Measurements from ENCODE around the gene SMPX. TPM values are rescaled to one million over a fixed set of nuclear protein-coding genes. Genes with fewer than 3 reads are reported as not detected.

The SMPX gene
- total RNA-seq, 2 donors from 2014 or later = 2.4 TPM; not detected in 1

DNA sequence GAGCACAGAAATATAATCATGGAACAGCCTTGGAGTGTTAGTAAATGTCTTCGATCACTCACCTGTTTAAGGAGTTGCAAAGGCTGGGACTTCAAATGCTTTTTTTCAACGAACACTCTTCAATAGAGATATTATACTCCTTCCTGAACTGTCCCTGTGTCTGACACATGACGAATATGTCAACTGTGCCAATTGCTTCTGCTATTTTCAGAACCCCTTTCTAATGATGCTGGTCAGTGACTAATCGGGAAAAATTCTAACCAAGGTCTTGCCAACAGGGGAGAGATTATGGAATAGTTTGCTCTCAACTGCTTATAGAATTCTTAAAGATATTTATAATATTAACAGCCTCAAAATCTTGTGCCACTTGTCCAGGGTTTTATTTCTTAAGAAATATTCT lies 91.2 kb downstream of the SMPX start:
- Histone ChIP-seq H3K4me1 (no peaks in the 10 kb centered on the region), H3K27me3 (no peaks in the 10 kb centered on the region), H3K27ac (no peak overlapping the region), H3K36me3 (no peaks in the 10 kb centered on the region), H3K4me3 (no peak overlapping the region), H3K9ac (ENCODE audit: low read depth in 2 of 2, low read length in 2 of 2) (no peak overlapping the region), H3K9me3 (no peaks in the 10 kb centered on the region)
- intact Hi-C loops (cut with DNase I) = no loop called here
- no peak for DNase-seq
- TF ChIP-seq, protein P1, sequence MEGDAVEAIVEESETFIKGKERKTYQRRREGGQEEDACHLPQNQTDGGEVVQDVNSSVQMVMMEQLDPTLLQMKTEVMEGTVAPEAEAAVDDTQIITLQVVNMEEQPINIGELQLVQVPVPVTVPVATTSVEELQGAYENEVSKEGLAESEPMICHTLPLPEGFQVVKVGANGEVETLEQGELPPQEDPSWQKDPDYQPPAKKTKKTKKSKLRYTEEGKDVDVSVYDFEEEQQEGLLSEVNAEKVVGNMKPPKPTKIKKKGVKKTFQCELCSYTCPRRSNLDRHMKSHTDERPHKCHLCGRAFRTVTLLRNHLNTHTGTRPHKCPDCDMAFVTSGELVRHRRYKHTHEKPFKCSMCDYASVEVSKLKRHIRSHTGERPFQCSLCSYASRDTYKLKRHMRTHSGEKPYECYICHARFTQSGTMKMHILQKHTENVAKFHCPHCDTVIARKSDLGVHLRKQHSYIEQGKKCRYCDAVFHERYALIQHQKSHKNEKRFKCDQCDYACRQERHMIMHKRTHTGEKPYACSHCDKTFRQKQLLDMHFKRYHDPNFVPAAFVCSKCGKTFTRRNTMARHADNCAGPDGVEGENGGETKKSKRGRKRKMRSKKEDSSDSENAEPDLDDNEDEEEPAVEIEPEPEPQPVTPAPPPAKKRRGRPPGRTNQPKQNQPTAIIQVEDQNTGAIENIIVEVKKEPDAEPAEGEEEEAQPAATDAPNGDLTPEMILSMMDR (IDR thresholded peaks at IDR 0.05) = no peak

DNA sequence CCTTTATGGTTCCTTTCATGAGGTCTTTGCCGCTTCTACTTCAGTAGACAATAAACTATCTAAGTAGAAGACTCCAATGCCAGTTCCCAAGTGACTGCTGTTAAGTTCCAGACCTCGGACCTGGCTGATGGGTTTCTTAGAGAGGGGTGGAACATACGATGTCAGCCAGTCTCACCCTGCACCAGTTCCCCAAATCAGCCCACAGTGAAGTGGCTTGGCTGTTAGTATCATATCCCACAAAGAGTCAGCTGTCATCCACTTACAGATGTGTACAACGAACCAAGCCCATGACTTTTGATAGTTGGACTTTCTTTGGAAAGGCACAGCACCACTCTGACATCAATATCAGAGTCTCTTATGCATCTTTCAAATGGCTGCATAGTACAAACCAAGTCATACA lies 91.7 kb downstream of the SMPX start:
- Histone ChIP-seq H3K4me3 (no peak overlapping the region), H3K27me3 (no peaks in the 10 kb centered on the region), H3K36me3 (no peaks in the 10 kb centered on the region), H3K4me1 (no peaks in the 10 kb centered on the region), H3K27ac (no peak overlapping the region), H3K9me3 (no peaks in the 10 kb centered on the region), H3K9ac (ENCODE audit: low read depth in 2 of 2, low read length in 2 of 2) (no peak overlapping the region)
- intact Hi-C loops (cut with DNase I) = no loop called here
- DNase-seq = no peak
- TF ChIP-seq, protein P1 (IDR thresholded peaks at IDR 0.05) = no peak

DNA sequence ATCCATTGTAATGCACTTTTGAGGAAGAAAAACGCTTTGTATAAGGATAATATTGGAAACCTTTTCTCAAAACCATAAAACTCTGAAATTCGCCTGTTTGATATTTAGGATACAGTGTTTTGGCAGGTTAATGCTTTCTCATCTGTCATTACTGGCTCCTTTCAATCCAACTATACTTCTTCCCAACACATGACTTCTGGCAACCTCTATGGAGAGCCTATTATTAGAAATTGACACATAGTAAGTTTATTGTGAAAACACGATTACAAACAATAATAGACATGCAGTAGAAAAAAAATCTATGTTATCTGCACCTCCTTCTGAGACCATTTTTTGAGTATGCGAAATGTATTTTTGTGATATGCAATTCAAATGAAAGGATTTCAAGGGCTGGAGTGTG lies 95.2 kb downstream of the SMPX start:
- Histone ChIP-seq H3K27ac (no peak overlapping the region), H3K36me3 (no peaks in the 10 kb centered on the region), H3K4me1 (no peaks in the 10 kb centered on the region), H3K27me3 (no peaks in the 10 kb centered on the region), H3K9ac (ENCODE audit: low read depth in 2 of 2, low read length in 2 of 2) (no peak overlapping the region), H3K4me3 (no peak overlapping the region), H3K9me3 (no peaks in the 10 kb centered on the region)
- intact Hi-C loops (cut with DNase I) = no loop called here
- no peak for DNase-seq
- TF ChIP-seq, protein P1 (IDR thresholded peaks at IDR 0.05) = no peak

DNA sequence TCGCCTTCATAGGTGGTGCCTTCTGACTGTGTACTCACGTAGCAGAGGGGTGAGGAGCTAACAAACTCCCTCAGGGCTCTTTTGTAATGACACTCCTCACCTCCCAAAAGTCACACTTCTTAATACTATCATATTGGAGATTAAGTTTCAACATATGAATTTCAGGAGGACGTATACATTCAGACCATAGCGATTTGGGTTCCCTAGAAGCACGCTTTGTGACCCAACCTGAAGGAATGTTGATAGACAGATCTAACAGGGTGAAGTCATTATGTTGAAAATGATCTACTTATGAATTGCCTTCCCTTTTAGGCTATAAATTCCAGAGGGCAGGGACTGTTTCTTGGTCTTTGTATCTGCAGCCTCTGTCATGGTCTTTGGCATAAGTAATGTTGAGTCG lies 96.6 kb downstream of the SMPX start:
- peaks cover 7% of the 10 kb centered on the region for H3K27me3 ChIP-seq
- no peaks in the 10 kb centered on the region for H3K36me3 ChIP-seq
- H3K4me3 ChIP-seq = no peak overlapping the region
- intact Hi-C loops (cut with DNase I) = no loop called here
- H3K9ac ChIP-seq (ENCODE audit: low read depth in 2 of 2, low read length in 2 of 2) = no peak overlapping the region
- TF ChIP-seq, protein P1 (IDR thresholded peaks at IDR 0.05) = no peak
- H3K9me3 ChIP-seq = no peaks in the 10 kb centered on the region
- H3K27ac ChIP-seq = no peak overlapping the region
- H3K4me1 ChIP-seq = no peaks in the 10 kb centered on the region
- no peak for DNase-seq

DNA sequence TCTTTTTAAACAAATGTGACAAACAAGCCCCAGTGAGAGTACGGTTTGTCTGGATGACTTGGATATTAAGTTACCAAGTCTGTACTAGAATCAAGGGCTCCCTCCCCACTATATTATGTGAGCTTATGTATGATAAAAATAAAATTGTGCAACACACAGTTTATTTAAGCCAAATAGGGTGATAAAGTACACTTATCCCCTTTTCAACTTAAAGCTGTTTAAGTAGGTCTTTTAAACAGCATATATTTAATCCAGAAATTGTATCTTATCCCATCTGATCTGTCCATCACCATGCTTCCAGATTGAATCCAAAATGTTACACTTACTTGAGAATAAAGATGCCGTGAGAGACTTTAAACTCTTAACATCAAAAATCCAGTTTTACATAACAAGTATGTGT lies 97.8 kb downstream of the SMPX start:
- intact Hi-C loops (cut with DNase I) = no loop called here
- Histone ChIP-seq H3K4me1 (no peaks in the 10 kb centered on the region), H3K36me3 (no peaks in the 10 kb centered on the region), H3K4me3 (no peak overlapping the region), H3K9me3 (no peaks in the 10 kb centered on the region), H3K27me3 (peaks cover 7% of the 10 kb centered on the region), H3K27ac (no peak overlapping the region), H3K9ac (ENCODE audit: low read depth in 2 of 2, low read length in 2 of 2) (no peak overlapping the region)
- no peak for DNase-seq
- TF ChIP-seq, protein P1 (IDR thresholded peaks at IDR 0.05) = no peak

DNA sequence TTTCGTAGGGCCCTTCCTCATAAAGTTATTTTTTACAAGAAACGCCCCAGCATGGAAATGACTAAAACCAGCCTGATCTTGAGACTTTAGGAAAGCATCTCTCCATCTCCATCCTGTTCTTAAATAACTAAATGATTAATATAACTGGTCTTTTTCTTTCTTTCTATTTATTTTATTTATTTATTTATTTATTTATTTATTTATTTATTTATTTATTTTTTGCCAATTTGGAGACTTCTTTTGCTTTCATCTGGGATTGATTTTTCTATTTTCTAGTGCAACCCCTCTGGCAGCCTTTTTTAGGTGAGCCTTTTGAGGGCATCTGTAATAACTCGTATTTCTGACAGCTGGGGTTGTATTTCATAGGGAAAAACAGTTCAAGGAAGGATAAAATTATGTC lies 98.6 kb downstream of the SMPX start:
- Histone ChIP-seq H3K9ac (ENCODE audit: low read depth in 2 of 2, low read length in 2 of 2) (no peak overlapping the region), H3K36me3 (no peaks in the 10 kb centered on the region), H3K9me3 (no peaks in the 10 kb centered on the region), H3K27ac (peak overlapping the region; percentile 55), H3K4me3 (no peak overlapping the region), H3K4me1 (no peaks in the 10 kb centered on the region), H3K27me3 (peaks cover 7% of the 10 kb centered on the region)
- TF ChIP-seq, protein P1 (IDR thresholded peaks at IDR 0.05) = no peak
- DNase-seq = no peak
- intact Hi-C loops (cut with DNase I) = no loop called here
